ENCODE data around the gene SHMT1. TPM values are rescaled to one million over a fixed set of nuclear protein-coding genes. Genes with fewer than 3 reads are reported as not detected.
"Not testable (repeated sequence)": the region's sequence is repeated elsewhere in the genome, so short reads cannot be mapped to it uniquely, and the experiment has no call there.

The SHMT1 gene
- total RNA-seq, 1 donor from 2014 or later, result 9.3 TPM

DNA sequence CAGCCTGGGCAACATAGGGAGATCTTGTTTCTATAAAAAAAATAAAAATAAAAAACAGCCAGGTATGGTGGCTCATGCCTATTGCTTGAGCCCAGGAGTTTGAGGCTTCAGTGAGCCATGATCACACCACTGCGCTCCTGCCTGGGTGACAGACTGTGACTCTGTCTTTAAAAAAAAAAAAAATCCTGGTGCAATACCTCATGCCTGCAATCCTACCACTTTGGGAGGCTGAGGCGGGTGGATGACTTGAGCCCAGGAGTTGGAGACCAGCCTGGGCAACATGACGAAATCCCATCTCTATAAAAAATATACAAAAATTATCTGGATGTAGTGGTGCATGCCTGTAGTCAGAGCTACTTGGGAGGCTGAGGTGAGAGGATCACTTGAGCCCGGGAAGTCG, 15.3 kb upstream of the SHMT1 start:
- not testable (repeated sequence) for DNase-seq (ENCODE audit: low read depth in 2 of 2)

DNA sequence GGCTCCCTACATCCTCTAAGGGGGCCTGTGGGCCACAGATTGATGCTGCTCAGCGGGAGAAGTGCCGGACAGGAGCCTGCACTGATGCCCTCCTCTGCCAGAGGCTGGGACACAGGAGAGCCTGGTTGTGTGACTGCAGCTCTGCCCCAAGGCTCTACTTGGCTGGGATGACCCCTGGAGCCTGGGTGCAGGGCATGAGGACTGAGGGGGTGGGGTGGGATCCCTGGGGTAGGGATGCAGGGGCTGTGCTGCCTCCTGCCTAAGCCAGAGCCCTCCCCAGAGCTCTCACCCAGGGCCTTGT, 14.8 kb upstream of the SHMT1 start:
- DNase-seq (ENCODE audit: low read depth in 2 of 2), result no peak

DNA sequence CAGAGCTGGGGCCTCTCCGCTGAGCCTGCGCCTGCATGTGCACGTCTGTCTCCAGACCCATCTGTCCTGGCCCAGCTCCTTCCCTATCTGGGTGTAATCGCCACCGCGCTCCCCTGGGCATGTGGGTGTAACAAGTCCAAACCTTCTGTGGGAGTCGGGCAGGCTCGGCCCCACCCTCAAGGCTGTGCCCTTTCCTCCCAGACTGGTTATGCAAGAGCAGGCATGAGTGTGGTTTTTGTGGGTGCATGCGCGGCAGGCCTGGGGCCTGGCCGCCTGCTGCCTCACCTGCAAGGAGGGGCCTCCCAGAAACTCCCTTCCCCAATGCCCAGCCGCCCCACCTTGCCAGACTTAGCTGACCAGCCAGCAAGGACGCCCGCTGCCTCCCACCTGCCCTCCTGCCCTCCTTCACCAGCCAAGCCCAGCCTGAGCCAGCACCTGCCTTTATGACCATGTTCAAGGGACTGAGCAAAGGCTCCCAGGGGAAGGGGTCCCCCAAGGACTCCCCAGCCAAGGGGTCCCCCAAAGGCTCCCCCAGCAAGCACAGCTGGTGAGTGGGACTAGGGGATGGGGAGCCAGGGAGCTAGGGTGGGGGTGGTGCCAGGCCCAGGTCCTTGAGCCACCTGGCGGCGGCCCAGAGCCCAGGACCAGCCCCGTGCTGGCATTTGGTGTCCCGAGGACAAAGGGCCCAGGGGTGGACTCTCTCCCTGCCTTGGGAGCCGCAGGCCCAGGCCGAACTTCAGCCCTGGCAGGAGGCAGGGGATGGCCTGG, 14.3 kb upstream of the SHMT1 start, which contains the start of gene EVPLL:
EVPLL (plus strand) TSS at position 342 of the 768 bp plus-strand sequence. CDS start 3,160 bp downstream, outside the sequence.
- no peak for DNase-seq (ENCODE audit: low read depth in 2 of 2)

- DNase-seq (ENCODE audit: low read depth in 2 of 2), result no peak
Observed at GRCh38 chr17:18374216-18374615, 10.9 kb upstream of the SHMT1 start.

GRCh38 chr17:18373181-18373580, 9.8 kb upstream of the SHMT1 start:
- DNase-seq (ENCODE audit: low read depth in 2 of 2), result not testable (repeated sequence)

DNA sequence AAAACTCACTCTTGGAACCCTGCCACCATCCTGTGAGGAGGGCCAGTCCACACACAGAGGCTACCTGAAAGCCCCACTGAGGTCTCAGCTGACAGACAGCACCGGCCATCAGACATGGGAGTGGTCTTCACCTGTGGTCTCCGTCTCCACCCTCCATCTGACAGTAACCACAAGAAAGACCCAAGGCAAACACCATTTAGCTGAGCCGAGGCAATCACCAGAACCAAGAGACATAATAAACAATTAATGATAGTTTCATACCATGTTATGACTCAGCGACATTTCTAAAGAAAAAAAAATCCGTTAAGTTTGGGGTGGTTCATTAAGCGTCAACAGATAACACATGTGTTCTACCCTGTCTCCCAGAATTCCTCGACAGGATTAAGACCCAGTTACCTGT, 8.1 kb upstream of the SHMT1 start:
- DNase-seq (ENCODE audit: low read depth in 2 of 2), result no peak

DNA sequence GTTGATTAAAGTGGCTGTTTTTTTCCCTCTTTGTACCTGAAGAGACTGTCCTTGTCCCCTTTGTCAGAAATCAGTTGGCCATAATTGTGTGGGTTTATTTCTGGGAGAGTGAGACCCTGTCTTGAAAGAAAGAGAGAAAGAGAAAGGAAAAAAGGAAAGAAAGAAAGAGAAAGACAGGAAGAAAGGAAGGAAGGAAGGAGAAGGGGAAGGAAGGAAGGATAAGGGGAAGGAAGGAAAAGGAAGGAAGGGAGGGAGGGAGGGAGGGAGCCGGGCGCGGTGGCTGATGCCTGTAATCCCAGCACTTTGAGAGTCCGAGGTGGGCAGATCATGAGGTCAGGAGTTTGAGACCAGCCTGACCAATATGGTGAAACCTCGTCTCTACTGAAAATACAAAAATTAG, 7.4 kb upstream of the SHMT1 start:
- DNase-seq (ENCODE audit: low read depth in 2 of 2), result no peak

GRCh38 chr17:18368946-18369345, 5.6 kb upstream of the SHMT1 start:
- no peak for DNase-seq (ENCODE audit: low read depth in 2 of 2)

DNA sequence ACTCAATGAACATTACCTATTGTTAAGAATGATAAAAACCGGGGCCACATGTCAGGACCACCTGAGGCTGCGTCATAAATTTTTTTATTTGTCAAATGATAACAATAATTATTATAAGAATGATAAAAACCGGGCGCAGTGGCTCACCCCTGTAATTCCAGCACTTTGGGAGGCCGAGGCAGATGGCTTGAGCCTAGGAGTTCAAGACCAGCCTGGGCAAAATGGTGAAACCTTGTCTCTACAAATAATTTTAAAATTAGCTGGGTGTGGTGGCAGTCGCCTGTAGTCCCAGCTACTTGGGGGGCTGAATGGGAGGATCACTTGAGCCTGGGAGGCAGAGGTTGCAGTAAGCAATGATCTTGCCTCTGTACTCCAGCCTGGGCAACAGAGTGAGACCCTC, 816 bp upstream of the SHMT1 start:
- DNase-seq (ENCODE audit: low read depth in 2 of 2), result no peak

DNA sequence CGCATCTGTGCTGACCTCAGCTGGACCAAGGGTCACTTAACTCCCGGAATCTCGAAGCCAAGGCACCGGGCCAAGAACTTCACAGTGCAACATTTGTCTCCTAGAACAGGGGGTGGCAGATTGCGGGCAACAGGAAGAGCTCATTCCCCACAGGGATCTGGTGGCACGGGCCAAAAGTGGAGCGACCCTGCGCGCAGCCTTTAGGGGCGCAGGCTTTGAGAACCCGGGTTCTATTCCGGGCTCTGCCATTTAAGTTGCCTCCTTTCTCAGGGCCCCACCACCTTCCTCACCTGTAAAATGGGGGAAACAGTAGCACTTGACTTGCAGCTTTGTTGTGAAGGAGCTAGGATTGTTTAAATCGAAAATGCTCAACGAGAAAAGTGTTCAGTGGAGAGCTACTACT, 651 bp downstream of the SHMT1 start:
- peak in 1 of 2 donors; percentile 34 for DNase-seq (ENCODE audit: low read depth in 2 of 2)

DNA sequence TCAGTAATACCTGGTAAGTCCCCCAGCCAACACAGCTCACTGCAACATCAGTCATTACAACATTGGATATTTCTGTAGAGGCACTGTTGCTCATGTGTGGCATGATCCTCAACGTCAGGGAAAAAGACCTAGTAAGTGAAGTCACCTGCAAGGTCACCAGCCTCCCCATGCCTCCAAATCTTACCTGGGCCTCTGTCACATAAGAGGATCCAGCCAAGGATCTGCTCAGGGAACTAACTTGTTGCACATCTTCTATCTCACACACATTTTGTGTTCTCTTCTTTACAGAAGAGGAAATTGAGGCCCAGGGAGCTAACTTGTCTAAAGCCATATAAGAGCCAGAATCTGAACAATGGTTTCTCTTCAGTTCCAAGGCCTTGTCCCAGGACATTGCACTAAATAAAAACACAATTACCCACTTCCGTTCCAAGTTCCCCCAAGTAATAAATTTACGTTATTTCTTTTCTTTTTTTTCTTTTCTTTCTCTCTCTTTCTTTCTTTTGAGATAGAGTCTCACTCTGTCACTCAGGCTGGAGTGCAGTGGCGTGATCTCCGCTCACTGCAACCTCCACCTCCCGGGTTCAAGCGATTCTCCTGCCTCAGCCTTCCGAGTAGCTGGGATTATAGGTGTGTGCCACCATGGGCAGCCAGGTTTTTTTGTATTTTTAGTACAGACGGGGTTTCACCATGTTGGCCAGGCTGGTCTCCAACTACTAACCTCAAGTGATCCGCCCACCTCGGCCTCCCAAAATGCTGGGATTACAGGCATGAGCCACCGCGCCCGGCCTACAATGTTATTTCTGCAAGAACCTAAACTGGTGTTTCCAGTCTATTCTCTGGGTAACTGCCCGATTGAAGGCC, 1.3 kb downstream of the SHMT1 start:
- DNase-seq (ENCODE audit: low read depth in 2 of 2), result no peak

- no peak for DNase-seq (ENCODE audit: low read depth in 2 of 2)
Observed at GRCh38 chr17:18360518-18360917, 2.8 kb downstream of the SHMT1 start.

DNA sequence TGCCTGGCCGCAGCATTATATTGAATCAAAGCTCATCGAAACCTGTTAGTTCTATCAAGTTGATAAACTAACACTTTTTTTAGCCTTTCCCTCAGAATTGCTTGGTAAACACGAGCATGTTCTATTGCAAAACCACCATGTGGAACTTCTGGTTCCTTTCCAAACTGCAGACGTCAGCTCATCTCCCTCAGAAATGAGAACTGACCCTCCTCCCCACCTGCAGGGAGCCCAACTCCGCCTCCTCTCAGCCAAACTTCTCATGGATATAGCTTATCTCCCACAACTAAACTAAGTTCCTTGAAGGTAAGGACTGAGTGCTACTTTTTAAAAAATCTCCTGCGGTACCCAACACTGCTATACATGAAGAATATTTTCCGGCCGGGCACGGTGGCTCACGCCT, 6.7 kb downstream of the SHMT1 start:
- no peak for DNase-seq (ENCODE audit: low read depth in 2 of 2)

- no peak for DNase-seq (ENCODE audit: low read depth in 2 of 2)
Observed at GRCh38 chr17:18353541-18353940, 9.8 kb downstream of the SHMT1 start.

DNA sequence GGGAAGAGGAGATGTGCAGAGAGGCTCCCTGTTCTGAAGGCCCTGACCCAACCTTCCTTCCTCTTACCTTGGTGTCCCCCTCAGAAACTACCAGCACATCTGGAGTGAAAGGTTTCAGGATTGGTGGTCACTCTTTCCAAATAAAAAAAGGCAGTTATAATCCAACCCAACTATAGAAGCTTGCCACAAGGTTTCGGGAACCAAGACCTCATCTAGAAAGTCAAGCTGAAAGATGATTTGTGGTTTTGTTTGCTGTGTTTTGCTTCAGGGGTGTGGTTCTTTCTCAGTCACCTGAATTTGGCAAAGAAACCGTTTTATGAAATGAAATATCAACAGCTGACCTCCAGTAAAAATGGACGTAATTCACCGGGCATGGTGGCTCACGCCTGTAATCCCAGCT, 19.3 kb downstream of the SHMT1 start:
- DNase-seq (ENCODE audit: low read depth in 2 of 2), result no peak

- DNase-seq (ENCODE audit: low read depth in 2 of 2), result no peak
Observed at GRCh38 chr17:18339933-18340332, 23.4 kb downstream of the SHMT1 start.

DNA sequence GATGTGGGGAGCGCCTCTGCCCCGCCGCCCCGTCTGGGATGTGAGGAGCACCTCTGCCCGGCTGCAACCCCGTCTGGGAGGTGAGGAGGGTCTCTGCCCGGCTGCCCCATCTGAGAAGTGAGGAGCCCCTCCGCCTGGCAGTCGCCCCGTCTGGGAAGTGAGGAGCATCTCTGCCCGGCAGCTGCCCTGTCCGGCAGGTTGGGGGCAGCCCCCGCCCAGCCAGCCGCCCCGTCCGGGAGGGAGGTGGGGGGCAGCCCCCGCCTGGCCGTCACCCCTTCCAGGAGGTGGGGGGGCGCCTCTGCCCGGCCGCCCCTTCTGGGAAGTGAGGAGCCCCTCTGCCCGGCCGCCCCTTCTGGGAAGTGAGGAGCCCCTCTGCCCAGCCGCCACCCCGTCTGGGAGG, 25.2 kb downstream of the SHMT1 start:
- not testable (repeated sequence) for DNase-seq (ENCODE audit: low read depth in 2 of 2)

- no peak for DNase-seq (ENCODE audit: low read depth in 2 of 2)
Observed at GRCh38 chr17:18332909-18333489, 30.4 kb downstream of the SHMT1 start.

- DNase-seq (ENCODE audit: low read depth in 2 of 2), result no peak
Observed at GRCh38 chr17:18331879-18332278, 31.5 kb downstream of the SHMT1 start.

DNA sequence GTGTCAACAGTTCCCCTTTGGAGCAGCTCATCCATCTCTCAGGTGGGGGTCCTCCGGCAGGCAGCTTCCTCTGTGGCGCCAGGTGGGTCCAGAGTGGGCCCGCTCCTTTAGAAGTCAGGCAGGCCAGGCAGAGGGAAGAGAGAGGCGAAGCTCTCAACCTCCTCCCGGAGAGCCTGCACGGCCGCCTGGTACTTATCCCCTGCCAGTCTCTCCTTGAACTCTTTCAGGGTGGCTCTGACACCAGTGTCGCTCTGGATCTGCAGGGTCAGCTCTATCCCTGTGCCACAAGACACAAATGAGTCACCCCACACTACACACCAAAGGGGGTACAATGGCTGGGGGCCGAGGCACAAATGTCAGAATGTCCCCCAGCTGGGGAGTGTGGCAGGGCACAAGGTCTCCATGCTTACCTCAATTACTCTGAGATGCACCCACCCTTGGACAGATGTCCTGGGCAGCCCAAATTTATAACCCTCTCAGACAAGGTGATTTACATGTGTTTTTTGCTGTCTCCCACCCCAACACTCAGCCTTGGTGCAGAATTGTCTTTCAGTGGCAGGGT, 34.6 kb downstream of the SHMT1 start:
- no peak for DNase-seq (ENCODE audit: low read depth in 2 of 2)

- no peak for DNase-seq (ENCODE audit: low read depth in 2 of 2)
Observed at GRCh38 chr17:18327556-18327955, 35.8 kb downstream of the SHMT1 start.

DNA sequence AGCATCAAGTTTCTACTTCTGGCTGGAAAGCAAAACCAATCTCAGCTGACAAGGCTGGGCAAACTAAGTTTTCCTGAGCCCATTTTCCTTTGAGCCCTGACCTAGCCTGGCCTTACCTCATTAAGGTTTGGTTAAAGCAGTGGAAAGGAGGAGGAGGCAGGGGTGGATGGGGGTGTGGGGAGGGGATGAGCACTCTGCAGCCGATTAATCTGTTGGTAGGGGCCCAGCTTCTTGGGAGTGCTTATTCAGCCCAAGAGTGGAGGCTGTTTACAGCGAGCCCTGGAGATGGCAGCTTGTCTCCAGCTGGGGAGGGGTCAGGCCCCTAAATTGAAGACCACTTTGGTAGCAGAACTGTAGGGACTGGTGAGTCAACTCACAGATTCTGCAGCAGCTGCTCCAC, 36.3 kb downstream of the SHMT1 start:
- no peak for DNase-seq (ENCODE audit: low read depth in 2 of 2)

Measured in lung microvascular endothelial cell (primary cell).